GM19023 (cell line): ENCODE data around the gene APP.
"Not testable (repeated sequence)": the region's sequence is repeated elsewhere in the genome, so short reads cannot be mapped to it uniquely, and the experiment has no call there.

Source experiments
- ATAC-seq: cut with Tn5 transposase; IDR thresholded peaks from one replicate; pipeline ENCODE4 v1.9.1; 2021; ENCODE audit warnings: mild to moderate bottlenecking, moderate library complexity; ENCODE audit not compliant: unreplicated experiment

The APP gene

DNA sequence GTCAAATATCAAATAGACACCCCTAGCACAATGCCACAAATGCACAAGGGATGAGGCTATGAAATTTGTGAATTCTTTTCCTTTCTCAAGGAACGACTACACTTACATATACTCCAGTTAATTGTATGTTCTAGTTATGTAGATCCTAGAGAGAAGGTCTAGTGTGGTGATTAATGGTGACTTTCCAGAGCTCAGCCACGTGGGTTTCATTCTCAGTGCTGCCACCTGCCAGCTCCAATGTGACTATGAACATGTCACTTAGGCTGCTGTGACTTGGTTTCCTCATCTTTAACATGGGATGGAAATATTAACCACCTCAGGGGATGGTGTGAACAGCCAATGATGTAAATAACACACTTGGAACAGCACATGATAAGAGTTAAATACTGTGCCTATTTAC, 138.3 kb downstream of the APP start:
- no peak for ATAC-seq

DNA sequence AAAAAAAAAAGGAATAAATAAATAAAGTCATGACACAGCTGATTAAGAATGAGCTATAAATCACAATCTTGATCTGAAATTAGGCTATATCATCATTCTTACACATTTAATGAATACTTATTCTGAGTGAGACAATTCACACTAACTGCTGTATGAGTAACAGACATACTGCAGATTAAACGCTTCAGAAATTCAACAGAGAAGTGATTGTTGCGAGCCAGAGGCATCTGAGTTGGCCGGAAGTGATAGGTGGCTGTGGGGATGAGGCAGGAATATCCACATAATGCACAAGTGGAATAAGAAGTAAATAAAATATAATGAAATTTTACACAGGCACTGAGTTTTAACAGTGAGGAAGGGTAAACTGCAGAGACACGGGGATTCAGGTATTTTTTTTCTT, 142.4 kb downstream of the APP start:
- ATAC-seq, result no peak

DNA sequence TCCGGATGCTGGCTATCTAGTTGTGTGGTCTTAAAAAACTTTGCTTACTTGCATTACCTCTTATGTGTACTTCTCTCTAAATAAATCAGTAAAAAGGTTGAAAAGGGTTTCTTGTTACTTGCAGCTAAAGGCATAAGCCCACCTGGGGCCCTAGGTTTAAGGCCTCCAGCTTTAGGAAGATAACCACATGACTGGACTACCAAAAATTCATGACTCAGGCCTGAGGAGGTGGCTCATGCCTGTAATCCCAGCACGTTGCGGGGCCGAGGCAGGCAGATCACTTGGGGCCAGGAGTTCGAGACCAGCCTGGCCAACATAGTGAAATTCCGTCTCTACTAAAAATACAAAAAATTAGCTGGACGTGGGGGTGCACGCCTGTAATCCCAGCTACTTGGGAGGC, 142.9 kb downstream of the APP start:
- ATAC-seq, result no peak

DNA sequence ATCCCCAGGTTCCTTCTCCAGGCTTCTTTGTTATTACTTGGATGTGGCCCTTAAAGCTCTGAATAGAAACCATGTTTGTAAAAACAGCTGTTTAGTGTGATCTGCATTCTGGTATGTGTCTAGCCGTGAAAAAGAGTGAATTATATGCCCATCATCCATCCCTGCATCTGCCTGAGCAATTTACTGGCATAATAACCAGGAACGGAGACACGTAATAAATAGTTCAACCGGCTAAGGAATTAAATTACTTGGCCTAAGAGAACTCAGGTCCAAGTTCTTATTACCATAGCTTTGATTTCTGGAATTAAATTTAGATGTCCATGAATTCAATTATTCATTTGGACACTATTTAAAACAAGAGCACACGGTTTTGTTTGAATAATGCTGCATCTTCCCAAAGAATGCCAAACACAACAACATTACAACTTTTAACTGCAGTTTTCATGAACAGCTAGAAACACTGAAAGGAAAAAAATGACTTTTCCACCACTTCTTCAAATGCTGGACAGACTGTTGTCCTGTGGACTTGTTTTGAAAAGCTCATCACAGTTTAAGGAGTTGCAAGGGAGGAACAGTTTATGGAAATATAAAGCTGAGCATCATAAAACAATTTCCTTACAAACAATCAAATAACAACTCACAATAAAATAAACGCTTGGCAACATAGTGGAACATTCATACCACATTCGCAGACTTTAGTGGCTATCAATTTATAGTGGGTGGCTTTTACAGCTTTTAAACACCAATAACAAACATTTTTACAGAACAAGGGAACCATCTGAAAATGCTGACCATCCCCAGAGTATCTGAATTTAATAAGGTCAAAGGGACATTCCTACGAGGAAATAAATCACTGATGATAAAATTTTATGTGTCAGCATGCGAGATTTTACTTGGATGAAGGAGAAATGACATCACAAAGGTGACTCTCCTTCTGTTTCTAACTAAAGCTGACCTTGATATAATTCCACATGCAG, 144.7 kb downstream of the APP start:
- no peak for ATAC-seq

DNA sequence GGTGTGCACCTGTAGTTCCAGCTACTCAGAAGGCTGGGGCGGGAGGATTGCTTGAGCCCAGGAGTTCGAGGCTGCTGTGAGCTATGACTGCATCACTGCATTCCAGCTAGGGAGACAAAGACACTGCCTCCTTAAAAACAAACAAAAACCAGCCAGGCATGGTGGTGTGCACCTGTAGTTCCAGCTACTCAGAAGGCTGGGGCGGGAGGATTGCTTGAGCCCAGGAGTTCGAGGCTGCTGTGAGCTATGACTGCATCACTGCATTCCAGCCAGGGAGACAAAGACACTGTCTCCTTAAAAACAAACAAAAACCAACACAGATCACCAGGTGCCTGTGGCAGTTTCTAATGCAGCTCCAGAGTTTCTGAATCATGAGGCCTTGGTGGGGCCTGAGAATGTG, 147.2 kb downstream of the APP start:
- ATAC-seq, result not testable (repeated sequence)

DNA sequence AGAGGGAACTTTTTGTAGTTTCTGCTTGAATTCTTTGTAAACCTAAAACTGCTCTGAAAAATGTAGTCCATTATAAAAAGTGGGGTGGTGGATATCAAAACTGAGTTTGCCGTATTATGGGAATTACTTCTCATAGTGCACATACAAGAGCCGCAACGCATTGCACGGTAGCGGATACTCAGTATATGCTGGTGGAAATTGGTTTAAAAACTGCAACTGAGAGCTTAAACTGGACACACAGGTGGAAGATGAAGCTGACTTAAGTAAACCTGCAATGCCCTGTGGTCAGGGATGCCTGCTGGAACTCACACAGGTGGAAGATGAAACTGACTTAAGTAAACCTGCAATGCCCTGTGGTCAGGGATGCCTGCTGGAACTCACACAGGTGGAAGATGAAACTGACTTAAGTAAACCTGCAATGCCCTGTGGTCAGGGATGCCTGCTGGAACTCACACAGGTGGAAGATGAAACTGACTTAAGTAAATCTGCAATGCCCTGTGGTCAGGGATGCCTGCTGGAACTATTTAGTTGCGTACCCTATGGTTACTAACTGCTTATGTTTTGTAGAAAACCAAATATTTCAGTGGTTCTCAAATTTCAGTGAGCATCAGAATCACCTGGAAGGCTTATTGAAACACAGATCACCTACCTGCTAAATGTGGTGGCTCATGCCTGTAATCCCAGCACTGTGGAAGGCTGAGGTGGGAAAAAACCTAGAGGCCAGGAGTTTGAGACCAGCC, 147.8 kb downstream of the APP start:
- ATAC-seq, result not testable (repeated sequence)

DNA sequence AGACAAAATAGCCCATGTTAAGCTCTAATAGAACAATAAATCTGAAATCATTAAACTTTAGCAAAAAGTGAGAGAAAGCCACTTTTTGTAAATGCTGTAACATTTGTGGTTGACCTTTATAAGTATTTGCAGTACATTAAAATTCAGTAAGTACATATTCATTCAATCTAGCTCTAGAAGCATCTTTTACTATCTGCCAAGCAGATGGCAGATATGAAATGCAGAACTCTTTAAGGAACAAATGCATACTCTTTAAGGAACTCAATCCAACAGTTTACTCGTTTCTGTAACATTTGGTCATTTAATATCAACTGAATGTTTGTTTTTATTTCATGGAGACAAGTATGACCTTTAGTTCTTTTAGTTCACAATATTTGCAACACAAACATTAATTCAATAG, 150.1 kb downstream of the APP start:
- no peak for ATAC-seq

DNA sequence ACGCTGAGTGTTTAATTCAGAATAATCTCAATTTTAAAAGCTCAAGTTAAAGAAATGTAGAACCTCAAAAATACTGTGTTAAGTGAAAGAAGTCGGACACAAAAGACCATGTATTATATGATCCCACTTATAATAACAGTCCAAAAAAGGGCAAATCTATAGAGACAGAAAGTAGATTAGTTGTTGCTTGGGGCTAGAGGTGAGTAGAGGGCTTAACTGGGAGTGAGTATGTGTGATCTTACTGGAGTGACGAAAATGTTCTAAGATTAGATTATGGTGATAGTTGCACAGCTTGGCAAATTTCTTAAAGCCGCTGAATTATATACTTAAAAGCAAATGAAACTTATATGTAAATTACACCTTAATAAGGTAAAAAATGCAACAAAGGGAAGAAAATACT, 150.5 kb downstream of the APP start:
- no peak for ATAC-seq

DNA sequence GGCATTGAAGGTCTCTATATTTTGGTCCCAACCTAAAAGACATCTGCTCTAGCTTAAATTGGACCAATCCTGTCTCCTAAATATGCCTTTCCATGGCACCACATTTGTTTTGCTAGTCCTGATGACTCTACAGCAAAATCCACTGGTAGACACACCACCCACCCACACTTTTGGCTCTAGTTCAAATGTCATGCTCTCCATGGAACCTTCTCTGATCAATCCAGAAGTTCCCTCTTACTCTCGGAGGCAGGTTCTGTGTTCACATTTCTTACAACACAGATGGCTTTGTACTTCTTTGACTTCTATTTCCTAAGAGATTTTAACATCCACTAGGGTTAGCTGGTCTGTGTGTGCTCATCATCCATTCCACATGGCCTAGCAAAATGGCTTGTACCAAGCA, 151.3 kb downstream of the APP start:
- no peak for ATAC-seq

DNA sequence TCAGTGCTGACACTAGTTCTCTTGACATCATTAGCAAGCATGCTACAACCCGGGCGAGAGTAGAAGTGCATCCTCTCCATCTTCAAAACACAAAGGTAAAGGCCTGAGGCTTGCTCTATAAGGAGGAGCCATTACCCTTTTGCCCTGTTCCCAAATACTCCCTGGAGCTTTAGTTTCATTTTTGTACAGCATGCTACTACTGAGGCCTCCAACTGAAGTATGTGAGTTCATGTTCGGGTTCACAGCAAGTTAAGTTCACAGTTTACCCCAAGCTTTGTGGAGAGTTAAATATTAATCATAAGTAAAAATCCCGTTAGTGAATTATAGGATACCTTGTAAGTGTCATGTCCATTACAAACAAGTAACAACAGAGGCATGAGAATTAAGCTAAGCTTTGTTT, 156.6 kb downstream of the APP start:
- no peak for ATAC-seq

DNA sequence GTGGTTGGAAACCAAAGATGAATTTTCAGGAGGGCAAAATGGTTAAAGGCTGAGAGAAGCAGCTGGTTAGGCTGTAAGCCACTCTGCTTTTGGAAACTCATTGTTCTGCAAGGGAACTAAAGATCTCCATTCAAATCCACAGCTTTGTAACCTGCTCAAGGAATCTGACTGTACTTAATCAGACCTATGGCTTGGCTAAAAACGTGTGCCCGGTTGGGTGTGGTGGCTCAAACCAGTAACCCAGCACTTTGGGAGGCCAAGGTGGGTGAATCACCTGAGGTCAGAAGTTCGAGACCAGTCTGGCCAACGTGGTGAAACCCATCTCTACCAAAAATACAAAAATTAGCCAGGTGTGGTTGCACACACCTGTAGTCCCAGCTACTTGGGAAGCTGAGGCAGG, 158.1 kb downstream of the APP start:
- not testable (repeated sequence) for ATAC-seq

DNA sequence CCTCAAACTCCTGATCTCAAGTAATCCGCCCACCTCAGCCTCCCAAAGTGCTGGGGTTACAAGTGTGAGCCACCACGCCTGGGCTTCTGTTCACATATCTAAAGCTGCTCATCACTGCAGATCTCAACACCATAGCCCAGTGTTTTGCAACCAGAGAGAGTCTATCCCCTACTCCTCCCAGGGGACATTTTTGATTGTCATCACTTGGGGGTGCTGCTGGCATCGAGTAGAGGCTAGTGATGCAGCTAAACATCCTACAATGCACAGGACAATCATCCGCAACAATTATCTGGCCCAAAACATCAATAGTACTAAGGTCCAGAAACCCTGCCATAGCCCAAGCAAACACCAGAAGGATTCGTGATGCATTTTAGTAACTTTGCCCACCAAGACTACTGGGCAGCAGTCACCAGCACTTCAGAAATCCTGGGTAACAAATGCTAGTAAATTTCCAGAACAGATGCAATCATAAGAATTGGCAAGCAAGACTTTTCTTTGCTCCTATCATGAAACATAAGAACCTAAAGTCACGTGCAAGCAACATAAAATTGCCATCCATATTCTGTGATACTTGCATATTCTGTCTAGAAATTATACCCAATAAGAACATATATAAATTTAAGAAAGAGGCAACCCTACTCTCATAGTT, 159.2 kb downstream of the APP start:
- ATAC-seq, result no peak

DNA sequence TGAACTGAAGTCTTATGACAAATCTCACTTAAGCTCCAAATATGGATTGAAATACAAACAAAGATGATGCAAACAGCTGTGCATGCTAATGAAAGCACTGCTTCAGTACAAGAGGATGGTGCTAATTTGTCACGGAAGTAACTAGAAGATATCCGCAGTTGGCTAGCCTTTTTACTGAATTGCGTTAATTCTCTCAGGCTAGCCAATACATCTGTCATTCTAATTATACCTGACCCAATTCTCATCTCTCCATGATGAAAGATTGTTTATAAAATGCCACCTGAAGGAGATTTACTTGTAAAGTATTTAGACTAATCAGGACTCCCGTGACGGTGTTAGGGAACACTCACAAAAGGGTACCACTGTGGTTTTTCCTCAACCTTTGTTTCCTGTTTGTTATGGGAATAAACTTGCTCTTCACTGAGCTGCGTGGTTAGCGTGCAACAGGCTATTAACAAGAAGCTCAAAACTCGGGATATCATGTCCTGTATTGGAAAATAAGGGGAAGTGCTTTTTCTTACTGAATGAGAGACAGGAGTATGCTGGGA, 162.5 kb downstream of the APP start:
- no peak for ATAC-seq

DNA sequence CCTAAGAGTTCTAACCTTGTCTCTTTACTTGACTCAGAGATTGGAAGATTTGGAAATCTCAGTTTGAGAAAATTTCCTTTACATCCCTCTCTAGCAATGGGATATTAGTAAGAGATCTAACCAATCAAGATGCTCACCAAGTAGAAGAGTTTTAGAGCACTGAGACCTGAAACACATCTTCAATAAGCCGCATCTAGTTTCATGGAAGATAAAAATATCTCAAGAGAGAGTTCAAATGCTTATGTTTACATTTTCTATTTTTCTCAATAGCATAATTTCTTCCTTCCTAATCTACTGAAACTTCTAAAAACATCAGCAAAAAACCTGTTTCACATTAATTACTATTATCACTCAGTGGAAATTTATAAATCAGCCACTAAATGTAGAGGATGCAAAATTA, 165.1 kb downstream of the APP start:
- no peak for ATAC-seq

DNA sequence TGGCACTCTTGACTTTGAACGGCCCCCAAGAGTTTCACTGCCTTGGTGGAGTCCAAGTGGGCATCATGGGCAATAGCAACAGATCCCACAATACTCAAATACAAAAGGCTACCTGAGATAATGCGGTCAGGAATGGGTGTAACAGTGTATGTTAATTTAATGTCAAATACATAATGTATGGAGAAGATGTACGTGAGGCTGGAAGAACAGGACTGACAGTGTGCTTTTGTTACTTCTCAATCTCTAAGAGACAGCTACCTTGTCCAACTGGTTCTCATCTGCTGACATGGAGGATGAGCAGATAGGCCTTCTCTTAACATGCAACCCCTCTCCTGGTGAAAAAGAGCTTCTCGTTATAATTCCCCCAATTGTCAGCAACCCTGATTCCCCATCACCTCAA, 167.2 kb downstream of the APP start:
- ATAC-seq, result no peak

DNA sequence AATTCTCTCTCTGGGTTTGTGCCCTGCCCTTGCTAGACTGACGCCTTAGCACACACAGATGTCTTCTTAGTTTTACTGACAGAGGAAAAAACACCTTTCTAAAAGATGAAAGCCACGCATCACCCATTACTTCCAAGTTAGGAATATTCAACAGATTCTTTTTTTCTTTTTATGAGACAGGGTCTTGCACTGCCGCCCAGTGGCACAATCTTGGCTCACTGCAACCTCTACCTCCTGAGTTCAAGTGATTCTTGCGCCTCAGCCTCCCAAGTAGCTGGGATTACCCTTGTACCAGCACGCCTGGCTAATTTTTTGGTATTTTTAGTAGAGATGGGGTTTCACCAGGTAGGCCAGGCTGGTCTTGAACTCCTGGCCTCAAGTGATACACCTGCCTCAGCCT, 169.2 kb downstream of the APP start:
- ATAC-seq, result no peak

DNA sequence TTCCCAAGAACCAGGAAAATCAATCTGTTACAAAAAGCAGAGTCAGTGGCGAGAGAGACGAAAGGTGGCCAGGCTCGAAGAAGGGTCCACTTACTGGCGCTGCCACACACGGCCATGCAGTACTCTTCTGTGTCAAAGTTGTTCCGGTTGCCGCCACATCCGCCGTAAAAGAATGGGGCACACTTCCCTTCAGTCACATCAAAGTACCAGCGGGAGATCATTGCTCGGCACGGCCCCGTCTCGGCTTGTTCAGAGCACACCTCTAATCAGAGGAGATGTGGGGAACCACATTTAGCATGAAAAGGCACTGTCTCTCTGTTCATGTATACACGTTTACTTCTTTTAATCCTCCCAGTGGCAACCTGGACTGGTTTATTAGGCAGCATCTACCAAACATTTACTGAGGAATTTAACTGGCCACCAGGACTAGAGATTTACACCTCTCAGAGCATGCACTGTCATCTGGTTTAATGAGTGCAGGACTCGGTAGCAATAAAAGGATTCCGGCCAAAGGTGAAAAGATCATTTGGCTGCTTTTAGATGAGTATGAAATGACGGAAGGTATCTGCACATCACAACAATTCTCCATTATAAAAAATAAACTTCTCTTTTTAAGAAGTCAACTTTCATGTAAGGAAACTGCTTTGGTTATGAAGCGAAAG, 170.5 kb downstream of the APP start:
- ATAC-seq, result no peak

DNA sequence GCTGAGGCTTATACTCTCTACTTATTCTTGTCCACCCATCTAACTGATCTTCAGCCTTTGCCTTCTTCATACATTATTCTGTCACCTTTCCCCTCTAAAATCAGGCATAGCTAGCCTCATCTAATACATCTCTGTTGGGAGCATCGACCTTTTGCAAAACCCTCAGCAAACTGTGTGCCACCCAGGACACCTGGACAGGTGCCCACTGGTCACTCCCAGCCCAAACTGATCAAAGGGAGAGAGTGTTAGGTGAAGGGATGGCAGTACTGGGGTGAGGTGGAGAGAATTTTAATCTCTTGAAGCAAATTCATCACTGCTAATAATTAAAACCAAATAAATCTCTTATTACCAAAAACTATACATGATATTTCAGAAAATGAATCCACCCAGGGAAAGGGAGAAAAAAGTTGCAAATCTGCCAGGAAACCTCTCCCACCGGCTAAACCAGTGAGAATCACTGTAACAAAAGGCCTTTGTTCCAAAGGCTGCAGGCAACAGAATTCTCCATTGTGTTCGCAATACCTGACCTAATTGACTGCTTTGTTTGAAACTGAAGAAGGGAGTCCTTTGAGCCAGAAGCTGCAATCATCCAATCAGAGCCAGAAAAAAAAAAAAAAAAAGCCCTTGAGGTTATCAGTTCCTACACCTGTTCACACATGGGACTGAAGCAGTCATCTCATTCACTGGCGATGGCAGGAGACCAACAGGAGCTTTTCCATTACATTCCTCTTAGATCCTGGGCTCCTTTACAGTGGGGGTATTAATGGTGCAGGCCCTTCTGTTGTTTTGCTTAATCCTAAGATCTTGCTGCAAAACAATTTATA, 172.6 kb downstream of the APP start:
- no peak for ATAC-seq

DNA sequence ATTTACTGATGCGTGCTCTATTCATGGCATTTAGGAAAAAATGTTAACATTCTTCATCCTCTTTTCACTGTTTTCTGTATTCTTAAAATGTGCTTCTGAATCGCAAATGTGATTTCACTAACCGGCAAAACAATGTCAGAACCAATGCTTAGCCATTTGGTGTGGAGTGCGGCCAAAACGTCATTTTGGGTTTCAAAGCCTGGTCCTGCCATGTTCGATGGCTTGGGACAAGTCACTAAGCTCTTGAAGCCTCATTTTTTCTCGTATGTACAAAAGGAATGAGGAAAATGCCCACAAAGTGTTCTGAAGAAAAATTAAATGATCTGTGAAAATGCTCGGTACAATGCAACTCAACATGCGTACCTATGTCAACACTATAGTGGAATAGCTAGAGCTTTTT, 175.3 kb downstream of the APP start:
- no peak for ATAC-seq

DNA sequence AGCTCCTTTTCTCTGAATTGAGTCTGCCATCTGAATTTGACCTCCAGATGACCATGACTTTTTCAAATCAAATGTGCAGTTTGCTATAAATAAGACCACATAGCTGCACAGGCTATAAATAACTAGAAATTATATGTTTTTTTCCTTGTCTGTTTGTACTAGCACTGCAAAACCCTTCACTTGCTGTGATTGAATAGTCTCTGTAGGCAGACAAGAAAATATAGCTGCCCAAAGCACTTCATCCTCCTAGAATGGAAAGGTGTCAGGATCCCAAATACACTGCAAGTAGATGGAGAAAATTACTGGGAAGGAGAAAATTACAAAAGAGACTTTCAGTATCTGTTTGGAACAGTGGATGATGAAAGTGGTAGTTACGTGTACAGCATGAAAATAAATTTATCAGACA, 175.8 kb downstream of the APP start:
- no peak for ATAC-seq
